ENCODE data around the gene CHI3L2. TPM values are rescaled to one million over a fixed set of nuclear protein-coding genes. Genes with fewer than 3 reads are reported as not detected.

The CHI3L2 gene
- total RNA-seq, 3 donors from 2014 or later (not counting 1 experiment from before 2014, with no cell fraction given): 13.5 to 21.1 (median 17.0) TPM

DNA sequence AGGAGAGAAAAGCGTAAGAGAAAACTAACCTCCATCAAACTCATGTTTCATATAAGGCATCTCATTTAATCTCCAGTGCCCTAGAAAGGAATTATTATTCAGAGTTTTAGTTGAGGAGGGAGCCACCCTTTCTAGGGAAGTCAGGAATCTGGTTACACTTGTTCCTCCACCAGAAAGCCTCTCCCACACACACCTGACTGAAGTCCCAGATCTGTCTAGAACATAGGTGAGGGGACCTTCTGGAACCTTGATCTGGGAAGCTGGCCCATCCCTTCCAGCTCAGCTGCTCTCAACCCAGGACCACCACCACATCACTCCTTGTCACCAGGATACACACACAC is 25.2 kb upstream of the CHI3L2 start:
- no peak for DNase-seq
- peaks cover 71% of the 10 kb centered on the region for H3K4me1 ChIP-seq (ENCODE audit: control insufficient read depth, insufficient read depth, low read length)
- H3K27me3 ChIP-seq (ENCODE audit: control insufficient read depth, insufficient read depth, low read length): no peaks in the 10 kb centered on the region
- Mint-ChIP-seq H3K4me1 (peaks cover 74 to 79% of the 10 kb centered on the region in 2 donors), H3K36me3 (peaks cover 5% of the 10 kb centered on the region), H3K4me3 (peak overlapping the region; percentile 94), H3K27ac (peak overlapping the region; percentile 91 to 95), H3K27me3 (ENCODE audit: low read depth in 2 of 2) (no peaks in the 10 kb centered on the region), H3K9me3 (no peaks in the 10 kb centered on the region)
- intact Hi-C loops (cut with micrococcal nuclease): loop anchor here (5.0 to 10.0 kb wide), 3 partner anchors 60 to 552 kb away; partner anchors contain the start of genes CEPT1, DDX20 and DRAM2
- H3K27ac ChIP-seq (ENCODE audit: low read length): peak overlapping the region; percentile 87
- peaks cover 18% of the 10 kb centered on the region for H3K36me3 ChIP-seq (ENCODE audit: control insufficient read depth, insufficient read depth, low read length)
- no CpG with 5 or more reads among the region's 1 CpG for WGBS (ENCODE audit: insufficient coverage)
- H3K4me3 ChIP-seq (ENCODE audit: low read length): no peak overlapping the region
- ATAC-seq: no peak
- H3K9me3 ChIP-seq (ENCODE audit: control insufficient read depth, insufficient read depth, low read length): no peaks in the 10 kb centered on the region
- TF ChIP-seq, protein P1, sequence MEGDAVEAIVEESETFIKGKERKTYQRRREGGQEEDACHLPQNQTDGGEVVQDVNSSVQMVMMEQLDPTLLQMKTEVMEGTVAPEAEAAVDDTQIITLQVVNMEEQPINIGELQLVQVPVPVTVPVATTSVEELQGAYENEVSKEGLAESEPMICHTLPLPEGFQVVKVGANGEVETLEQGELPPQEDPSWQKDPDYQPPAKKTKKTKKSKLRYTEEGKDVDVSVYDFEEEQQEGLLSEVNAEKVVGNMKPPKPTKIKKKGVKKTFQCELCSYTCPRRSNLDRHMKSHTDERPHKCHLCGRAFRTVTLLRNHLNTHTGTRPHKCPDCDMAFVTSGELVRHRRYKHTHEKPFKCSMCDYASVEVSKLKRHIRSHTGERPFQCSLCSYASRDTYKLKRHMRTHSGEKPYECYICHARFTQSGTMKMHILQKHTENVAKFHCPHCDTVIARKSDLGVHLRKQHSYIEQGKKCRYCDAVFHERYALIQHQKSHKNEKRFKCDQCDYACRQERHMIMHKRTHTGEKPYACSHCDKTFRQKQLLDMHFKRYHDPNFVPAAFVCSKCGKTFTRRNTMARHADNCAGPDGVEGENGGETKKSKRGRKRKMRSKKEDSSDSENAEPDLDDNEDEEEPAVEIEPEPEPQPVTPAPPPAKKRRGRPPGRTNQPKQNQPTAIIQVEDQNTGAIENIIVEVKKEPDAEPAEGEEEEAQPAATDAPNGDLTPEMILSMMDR (IDR thresholded peaks at IDR 0.05): no peak

DNA sequence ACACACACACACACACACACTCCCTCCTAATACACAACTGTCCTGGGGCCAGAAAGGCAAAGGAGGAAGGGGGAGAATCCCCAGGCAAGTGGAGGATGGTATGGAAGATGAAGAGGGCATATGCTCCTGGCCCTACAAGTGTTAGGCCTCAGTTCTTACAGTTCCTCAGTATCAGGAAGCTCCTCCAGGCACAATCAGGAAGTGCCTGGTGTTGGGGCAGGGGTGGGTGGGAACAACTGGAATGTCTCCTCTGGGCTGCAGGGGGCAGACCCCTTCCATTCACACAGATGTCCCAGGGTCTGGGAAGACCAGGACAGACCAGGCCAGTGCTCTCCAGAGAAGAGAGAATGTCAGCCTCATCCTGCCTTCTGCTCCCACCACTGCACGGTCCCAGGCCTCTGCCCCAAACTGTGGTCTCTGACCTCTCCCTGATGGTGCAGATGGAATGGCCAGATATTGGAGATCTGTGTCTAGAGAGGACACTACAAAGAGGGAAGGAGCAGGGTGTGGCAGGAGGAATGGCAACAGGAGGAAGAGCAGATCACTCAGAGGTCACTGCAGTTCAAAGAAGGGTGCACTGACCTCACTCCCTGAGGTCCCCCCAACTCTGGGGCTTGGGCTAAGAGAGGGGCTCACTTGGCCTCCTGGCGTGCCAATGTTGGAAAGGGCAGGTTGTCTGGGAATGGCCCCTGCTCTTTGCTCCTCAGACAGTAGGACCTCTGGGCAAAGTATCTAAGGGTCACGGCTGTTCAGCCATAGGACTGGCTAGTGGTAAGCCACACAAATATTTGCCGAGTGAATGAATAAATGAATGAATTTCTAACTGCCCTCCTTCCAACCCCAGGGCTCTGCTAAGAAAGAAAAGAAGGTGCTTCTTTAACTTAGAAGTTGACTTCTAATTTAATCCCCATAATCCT is 24.5 kb upstream of the CHI3L2 start:
- H3K36me3 Mint-ChIP-seq: no peaks in the 10 kb centered on the region
- DNase-seq (peak in 1 of 2 donors; percentile 39), ATAC-seq (no peak)
- Histone ChIP-seq H3K27ac (ENCODE audit: low read length) (peak overlapping the region; percentile 87), H3K9me3 (ENCODE audit: control insufficient read depth, insufficient read depth, low read length) (no peaks in the 10 kb centered on the region), H3K36me3 (ENCODE audit: control insufficient read depth, insufficient read depth, low read length) (peaks cover 12% of the 10 kb centered on the region), H3K4me3 (ENCODE audit: low read length) (peak overlapping the region; percentile 52), H3K4me1 (ENCODE audit: control insufficient read depth, insufficient read depth, low read length) (peaks cover 65% of the 10 kb centered on the region), H3K27me3 (ENCODE audit: control insufficient read depth, insufficient read depth, low read length) (no peaks in the 10 kb centered on the region)
- TF ChIP-seq, protein P1 (IDR thresholded peaks at IDR 0.05): no peak
- peaks cover 67 to 77% of the 10 kb centered on the region in 2 donors for H3K4me1 Mint-ChIP-seq
- peak overlapping the region; percentile 91 to 95 for H3K27ac Mint-ChIP-seq
- WGBS (ENCODE audit: insufficient coverage): 42% methylated on average over 3 of the region's 4 CpGs
- H3K4me3 Mint-ChIP-seq: peak overlapping the region; percentile 94
- no peaks in the 10 kb centered on the region for H3K9me3 Mint-ChIP-seq
- no peaks in the 10 kb centered on the region for H3K27me3 Mint-ChIP-seq (ENCODE audit: low read depth in 2 of 2)
- intact Hi-C loops (cut with micrococcal nuclease): loop anchor here (5.0 to 10.0 kb wide), 3 partner anchors 61 to 552 kb away; partner anchors contain the start of genes CEPT1, DDX20 and DRAM2

DNA sequence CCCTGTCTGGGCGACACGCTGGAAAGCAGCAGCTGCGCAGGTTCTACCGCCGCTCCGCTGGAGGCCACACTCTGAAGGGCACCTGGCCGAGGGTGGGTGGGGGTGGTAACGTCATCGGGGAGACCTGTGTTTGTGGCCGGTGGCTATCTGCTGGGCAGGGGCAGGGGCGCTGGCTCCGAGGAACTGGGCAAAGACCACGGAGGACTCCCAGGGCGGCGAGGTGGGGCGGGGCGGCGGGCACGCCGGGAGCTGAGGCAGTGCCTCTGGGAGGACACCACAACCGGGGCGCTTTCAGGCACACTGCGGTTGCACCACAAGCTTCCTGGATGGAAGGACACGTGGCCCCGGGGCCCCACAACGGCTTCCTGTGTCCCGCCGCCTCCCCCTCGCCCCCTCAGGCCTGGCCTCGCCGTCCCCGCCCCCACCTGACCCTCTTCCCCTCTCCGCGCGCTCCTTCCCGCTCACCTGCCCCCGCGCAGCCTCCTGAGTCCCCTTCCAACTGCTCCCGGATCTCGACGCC is 23.8 kb upstream of the CHI3L2 start:
- no peaks in the 10 kb centered on the region for H3K9me3 ChIP-seq (ENCODE audit: control insufficient read depth, insufficient read depth, low read length)
- no peaks in the 10 kb centered on the region for H3K27me3 ChIP-seq (ENCODE audit: control insufficient read depth, insufficient read depth, low read length)
- no peaks in the 10 kb centered on the region for H3K9me3 Mint-ChIP-seq
- H3K4me3 Mint-ChIP-seq: peak overlapping the region; percentile 75
- ATAC-seq (peak; percentile 40 to 71 (median 70)), DNase-seq (peak; percentile 77 to 89)
- intact Hi-C loops (cut with micrococcal nuclease): loop anchor here (1.0 to 10.0 kb wide), 4 partner anchors 12 to 551 kb away; partner anchors contain the start of genes CEPT1, DDX20 and DRAM2
- H3K4me3 ChIP-seq (ENCODE audit: low read length): peak overlapping the region; percentile 52
- H3K27ac ChIP-seq (ENCODE audit: low read length): peak overlapping the region; percentile 87
- peaks cover 65 to 69% of the 10 kb centered on the region in 2 donors for H3K4me1 Mint-ChIP-seq
- under 1% methylated on average over 41 of the region's 41 CpGs for WGBS (ENCODE audit: insufficient coverage)
- H3K27ac Mint-ChIP-seq: peak overlapping the region; percentile 91 to 95
- no peaks in the 10 kb centered on the region for H3K27me3 Mint-ChIP-seq (ENCODE audit: low read depth in 2 of 2)
- H3K36me3 Mint-ChIP-seq: no peaks in the 10 kb centered on the region
- TF ChIP-seq, protein P1 (IDR thresholded peaks at IDR 0.05): no peak
- peaks cover 5% of the 10 kb centered on the region for H3K36me3 ChIP-seq (ENCODE audit: control insufficient read depth, insufficient read depth, low read length)
- peaks cover 57% of the 10 kb centered on the region for H3K4me1 ChIP-seq (ENCODE audit: control insufficient read depth, insufficient read depth, low read length)

Data from natural killer cell (primary cell).